Panc1 (cell line): ENCODE measurements around the gene PAOX. TPM values are rescaled to one million over a fixed set of nuclear protein-coding genes. Genes with fewer than 3 reads are reported as not detected.

Experiments used
- ATAC-seq: fragments of 200-7000 bp; cut with Tn5 transposase; 2 replicates; pipeline ENCODE4 v1.9.1; 2020; ENCODE audit warnings: mild to moderate bottlenecking, moderate library complexity
- BruUV-seq: library from RNA; stranded (reverse); fragments of 400-500 nt; replicated peaks from 2 replicates; lab custom pipeline; 2021; lab: Mats Ljungman, UMichigan
- CTCF ChIA-PET: fragments of 300-600 bp; sonication (Branson Sonifier 250); formaldehyde crosslinking; loops from one replicate; lab custom pipeline; 2022; ENCODE audit warnings: antibody characterized with exemption; lab: Charles Lee
- POLR2A ChIA-PET: fragments of 300-600 bp; sonication (Branson Sonifier 250); formaldehyde crosslinking; loops from one replicate; lab custom pipeline; 2022; ENCODE audit warnings: antibody characterized with exemption; lab: Charles Lee
- DNase-seq: peaks from one replicate; pipeline ENCODE4 v3.0.0-alpha.2; 2010; ENCODE audit warnings: low read depth, low spot score
- H3K27ac ChIP-seq: 2 replicates; pipeline ENCODE4 v1.5.1; 2011; ENCODE audit warnings: mild to moderate bottlenecking, low read length, inconsistent platforms
- H3K27me3 ChIP-seq: fragments of 200-500 bp; sonication (Bioruptor generic); 2 replicates; pipeline ENCODE4 v1.6.0; 2014; ENCODE audit warnings: low read length, inconsistent platforms; ENCODE audit not compliant: control insufficient read depth, insufficient read depth
- H3K36me3 ChIP-seq: fragments of 200-500 bp; sonication (Bioruptor generic); 2 replicates; pipeline ENCODE4 v1.5.1; 2014; ENCODE audit warnings: inconsistent platforms, mild to moderate bottlenecking, low read length, moderate library complexity; ENCODE audit not compliant: control insufficient read depth, insufficient read depth
- H3K4me1 ChIP-seq: 2 replicates; pipeline ENCODE4 v1.5.1; 2011; ENCODE audit warnings: inconsistent platforms, mild to moderate bottlenecking, low read length, moderate library complexity; ENCODE audit not compliant: control insufficient read depth, insufficient read depth
- H3K4me3 ChIP-seq, 2 experiments: 2 replicates each; pipeline ENCODE4 v1.5.1; 2011 to 2012; ENCODE audit warnings: low read depth in 2 of 2, low read length in 2 of 2, mild to moderate bottlenecking in 2 of 2, inconsistent platforms in 1 of 2, moderate library complexity in 1 of 2
- H3K9me3 ChIP-seq: fragments of 200-500 bp; sonication (Bioruptor generic); 2 replicates; pipeline ENCODE4 v1.5.1; 2014; ENCODE audit warnings: low read depth, mild to moderate bottlenecking, inconsistent platforms, low read length, moderate library complexity; ENCODE audit not compliant: control insufficient read depth, insufficient read depth
- CTCF ChIP-seq: fragments of 450-650 bp; IDR thresholded peaks from 2 replicates; pipeline ENCODE4 v1.5.1; 2017; ENCODE audit warnings: mild to moderate bottlenecking
- POLR2AphosphoS5 ChIP-seq: IDR thresholded peaks from 2 replicates; pipeline ENCODE4 v1.6.1; 2012; ENCODE audit warnings: mild to moderate bottlenecking, low read depth, low read length, moderate library complexity
- REST ChIP-seq, 2 experiments: IDR thresholded peaks; 2 replicates each; pipeline ENCODE4 v1.6.1; 2011 to 2012; ENCODE audit warnings: low read depth in 2 of 2, control low read depth in 1 of 2, low read length in 1 of 2, mild to moderate bottlenecking in 1 of 2, moderate library complexity in 1 of 2; ENCODE audit not compliant: insufficient read depth in 1 of 2
- SIN3A ChIP-seq: IDR thresholded peaks from 2 replicates; pipeline ENCODE4 v1.6.1; 2012; ENCODE audit warnings: low read depth, mild to moderate bottlenecking, low read length, moderate library complexity, borderline replicate concordance; ENCODE audit not compliant: insufficient read depth
- TCF7L2 ChIP-seq: IDR thresholded peaks from 2 replicates; pipeline ENCODE4 v1.6.1; 2011; ENCODE audit warnings: mild to moderate bottlenecking, low read depth, low read length, inconsistent platforms
- in situ Hi-C: cut with HindIII; loops from 2 replicates; pipeline ENCODE4 v1.10.0; 2016; ENCODE audit warnings: low sequenced_read_pairs, low pct_unique_long_range_greater_than_20kb
- intact Hi-C: fragments of 100-400 bp; cut with micrococcal nuclease; formaldehyde crosslinking; loops from one replicate; pipeline ENCODE4 v1.10.0; 2022; ENCODE audit not compliant: unreplicated experiment
- total RNA-seq: library from RNA; stranded (reverse); gene quantifications from one replicate; pipeline ENCODE4 v1.2.1, GENCODE V29; 2021; ENCODE audit not compliant: unreplicated experiment

PAOX gene
- total RNA-seq, 1 experiment from 2014 or later = 9.3 TPM

- no TSS peak for BruUV-seq
- POLR2A ChIA-PET = no interaction called here
Observed at GRCh38 chr10:133362846-133363245, 16.2 kb upstream of the PAOX start.

GRCh38 chr10:133364645-133365431 is 14.2 kb upstream of the PAOX start:
- Histone ChIP-seq H3K9me3 (no peaks in the 10 kb centered on the region), H3K27me3 (no peaks in the 10 kb centered on the region), H3K4me3 (no peak overlapping the region), H3K4me1 (no peaks in the 10 kb centered on the region), H3K27ac (no peak overlapping the region), H3K36me3 (peaks cover 13% of the 10 kb centered on the region; the same call in 1 of the 2 replicates)
- intact Hi-C loops = no loop called here
- DNase-seq (no peak), ATAC-seq (no peak)
- in situ Hi-C loops = no loop called here
- BruUV-seq = no TSS peak
- TF ChIP-seq REST (IDR thresholded peaks at IDR 0.05; ENCODE audit: insufficient read depth in 1 of 2, low read depth in 2 of 2, low read length in 1 of 2) = no peak
- no peak for TF ChIP-seq TCF7L2
- TF ChIP-seq POLR2AphosphoS5 = no peak
- TF ChIP-seq CTCF = no peak
- no peak for TF ChIP-seq SIN3A
- CTCF ChIA-PET = no interaction called here
- POLR2A ChIA-PET = no interaction called here

More at GRCh38 chr10:133362846-133363245, 16.2 kb upstream of the PAOX start:
- CTCF ChIA-PET = no interaction called here
- in situ Hi-C loops = no loop called here
- intact Hi-C loops = no loop called here
- Histone ChIP-seq H3K27me3 (no peaks in the 10 kb centered on the region), H3K36me3 (peaks cover 2% of the 10 kb centered on the region; the same call in 1 of the 2 replicates), H3K4me1 (no peaks in the 10 kb centered on the region), H3K4me3 (no peak overlapping the region), H3K27ac (no peak overlapping the region), H3K9me3 (no peaks in the 10 kb centered on the region)
- TF ChIP-seq REST (IDR thresholded peaks at IDR 0.05; ENCODE audit: insufficient read depth in 1 of 2, low read depth in 2 of 2, low read length in 1 of 2) = no peak
- no peak for TF ChIP-seq POLR2AphosphoS5
- TF ChIP-seq SIN3A = no peak
- no peak for TF ChIP-seq CTCF
- TF ChIP-seq TCF7L2 = no peak
- ATAC-seq (no peak), DNase-seq (no peak)
